C4-2B (cell line): ENCODE data around the gene TRIAP1.

ENCODE experiments used
- ZFX ChIP-seq: fragments of 450-650 bp; IDR thresholded peaks from 2 replicates; pipeline ENCODE4 v1.6.1; 2017
- TF ChIP-seq, protein P1 (sequence below): fragments of 450-650 bp; conservative IDR thresholded peaks from 2 replicates; pipeline ENCODE4 v1.5.1; 2017; ENCODE audit warnings: mild to moderate bottlenecking

- TF ChIP-seq, protein P1, sequence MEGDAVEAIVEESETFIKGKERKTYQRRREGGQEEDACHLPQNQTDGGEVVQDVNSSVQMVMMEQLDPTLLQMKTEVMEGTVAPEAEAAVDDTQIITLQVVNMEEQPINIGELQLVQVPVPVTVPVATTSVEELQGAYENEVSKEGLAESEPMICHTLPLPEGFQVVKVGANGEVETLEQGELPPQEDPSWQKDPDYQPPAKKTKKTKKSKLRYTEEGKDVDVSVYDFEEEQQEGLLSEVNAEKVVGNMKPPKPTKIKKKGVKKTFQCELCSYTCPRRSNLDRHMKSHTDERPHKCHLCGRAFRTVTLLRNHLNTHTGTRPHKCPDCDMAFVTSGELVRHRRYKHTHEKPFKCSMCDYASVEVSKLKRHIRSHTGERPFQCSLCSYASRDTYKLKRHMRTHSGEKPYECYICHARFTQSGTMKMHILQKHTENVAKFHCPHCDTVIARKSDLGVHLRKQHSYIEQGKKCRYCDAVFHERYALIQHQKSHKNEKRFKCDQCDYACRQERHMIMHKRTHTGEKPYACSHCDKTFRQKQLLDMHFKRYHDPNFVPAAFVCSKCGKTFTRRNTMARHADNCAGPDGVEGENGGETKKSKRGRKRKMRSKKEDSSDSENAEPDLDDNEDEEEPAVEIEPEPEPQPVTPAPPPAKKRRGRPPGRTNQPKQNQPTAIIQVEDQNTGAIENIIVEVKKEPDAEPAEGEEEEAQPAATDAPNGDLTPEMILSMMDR: no peak
- TF ChIP-seq ZFX: no peak
Measured at GRCh38 chr12:120489018-120489417, 42.8 kb upstream of the TRIAP1 start.
